Measurements from ENCODE around the gene DEFB114. TPM values are rescaled to one million over a fixed set of nuclear protein-coding genes. Genes with fewer than 3 reads are reported as not detected.

The DEFB114 gene
- total RNA-seq, 1 donor, result not detected

GRCh38 chr6:49966823-49967222 lies 2.9 kb upstream of the DEFB114 start:
- Histone ChIP-seq H3K4me2 (ENCODE audit: insufficient read depth, low read length) (no peak overlapping the region), H3K4me1 (ENCODE audit: insufficient read depth, low read length) (no peaks in the 10 kb centered on the region), H3K27me3 (ENCODE audit: insufficient read depth, low read length) (no peaks in the 10 kb centered on the region), H3K36me3 (ENCODE audit: insufficient read depth, low read length) (no peaks in the 10 kb centered on the region), H2AFZ (ENCODE audit: low read length) (no peak overlapping the region), H4K20me1 (ENCODE audit: insufficient read depth, low read length) (no peaks in the 10 kb centered on the region), H3K79me2 (ENCODE audit: insufficient read depth, low read length) (no peaks in the 10 kb centered on the region), H3K9me3 (ENCODE audit: low read depth, low read length) (no peaks in the 10 kb centered on the region), H3K27ac (ENCODE audit: low read depth, low read length) (no peak overlapping the region), H3K4me3 (ENCODE audit: insufficient read depth, low read length) (no peak overlapping the region)
- DNase-seq (ENCODE audit: insufficient read length, low spot score, missing footprints), result no peak
- no peak for TF ChIP-seq CTCF (IDR thresholded peaks at IDR 0.05; ENCODE audit: extremely low read depth, low read depth, low read length)

DNA sequence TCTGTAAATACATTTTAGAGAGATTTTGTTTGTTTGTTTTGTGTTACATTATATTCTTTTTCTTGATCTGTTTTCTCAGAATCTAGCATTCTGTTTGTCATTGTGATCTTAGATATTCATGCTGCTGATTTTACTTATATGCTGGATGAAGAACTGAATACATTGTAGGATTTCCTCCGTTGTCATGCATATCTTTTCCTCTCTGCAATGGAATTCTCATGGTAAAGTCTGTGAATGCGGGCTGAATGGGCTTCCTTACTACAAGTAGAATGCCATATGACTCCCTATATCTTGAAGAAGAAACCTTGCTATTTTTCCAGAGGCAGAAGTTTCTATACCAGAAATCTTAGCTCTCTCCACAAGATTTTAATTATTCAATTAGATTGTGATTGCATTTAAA lies 2.4 kb upstream of the DEFB114 start:
- H4K20me1 ChIP-seq (ENCODE audit: insufficient read depth, low read length), result no peaks in the 10 kb centered on the region
- H3K4me3 ChIP-seq (ENCODE audit: insufficient read depth, low read length), result no peak overlapping the region
- no peaks in the 10 kb centered on the region for H3K27me3 ChIP-seq (ENCODE audit: insufficient read depth, low read length)
- no peaks in the 10 kb centered on the region for H3K9me3 ChIP-seq (ENCODE audit: low read depth, low read length)
- H3K4me2 ChIP-seq (ENCODE audit: insufficient read depth, low read length), result no peak overlapping the region
- no peak overlapping the region for H2AFZ ChIP-seq (ENCODE audit: low read length)
- no peak for TF ChIP-seq CTCF (IDR thresholded peaks at IDR 0.05; ENCODE audit: extremely low read depth, low read depth, low read length)
- no peaks in the 10 kb centered on the region for H3K36me3 ChIP-seq (ENCODE audit: insufficient read depth, low read length)
- no peak for DNase-seq (ENCODE audit: insufficient read length, low spot score, missing footprints)
- no peaks in the 10 kb centered on the region for H3K4me1 ChIP-seq (ENCODE audit: insufficient read depth, low read length)
- no peaks in the 10 kb centered on the region for H3K79me2 ChIP-seq (ENCODE audit: insufficient read depth, low read length)
- H3K27ac ChIP-seq (ENCODE audit: low read depth, low read length), result no peak overlapping the region

DNA sequence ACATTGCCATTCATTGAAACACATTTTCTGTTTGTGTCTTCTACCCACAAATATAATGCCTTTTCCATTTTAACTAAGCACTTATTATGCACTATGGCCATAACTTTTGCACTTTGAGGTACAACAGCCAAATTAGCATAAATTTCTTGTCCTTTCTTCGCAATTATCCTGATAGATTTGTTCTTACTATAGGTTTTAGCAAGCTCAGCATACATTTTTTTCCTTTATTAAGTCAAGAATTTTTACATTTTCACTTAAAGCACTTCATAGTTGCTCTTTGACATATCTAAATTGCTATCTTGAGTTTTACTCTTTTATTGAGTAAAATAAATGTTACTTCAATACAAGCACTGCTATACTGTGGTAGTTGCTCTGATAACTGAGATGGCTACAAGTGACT lies 5.8 kb downstream of the DEFB114 start:
- no peak overlapping the region for H2AFZ ChIP-seq (ENCODE audit: low read length)
- H3K4me2 ChIP-seq (ENCODE audit: insufficient read depth, low read length), result no peak overlapping the region
- no peaks in the 10 kb centered on the region for H3K36me3 ChIP-seq (ENCODE audit: insufficient read depth, low read length)
- no peak for DNase-seq (ENCODE audit: insufficient read length, low spot score, missing footprints)
- no peaks in the 10 kb centered on the region for H4K20me1 ChIP-seq (ENCODE audit: insufficient read depth, low read length)
- no peaks in the 10 kb centered on the region for H3K79me2 ChIP-seq (ENCODE audit: insufficient read depth, low read length)
- H3K4me1 ChIP-seq (ENCODE audit: insufficient read depth, low read length), result no peaks in the 10 kb centered on the region
- no peak overlapping the region for H3K4me3 ChIP-seq (ENCODE audit: insufficient read depth, low read length)
- no peak for TF ChIP-seq CTCF (IDR thresholded peaks at IDR 0.05; ENCODE audit: extremely low read depth, low read depth, low read length)
- H3K27ac ChIP-seq (ENCODE audit: low read depth, low read length), result no peak overlapping the region
- H3K9me3 ChIP-seq (ENCODE audit: low read depth, low read length), result no peaks in the 10 kb centered on the region
- H3K27me3 ChIP-seq (ENCODE audit: insufficient read depth, low read length), result no peaks in the 10 kb centered on the region

- Histone ChIP-seq H3K9me3 (ENCODE audit: low read depth, low read length) (no peaks in the 10 kb centered on the region), H2AFZ (ENCODE audit: low read length) (no peak overlapping the region), H3K36me3 (ENCODE audit: insufficient read depth, low read length) (no peaks in the 10 kb centered on the region), H4K20me1 (ENCODE audit: insufficient read depth, low read length) (no peaks in the 10 kb centered on the region), H3K79me2 (ENCODE audit: insufficient read depth, low read length) (no peaks in the 10 kb centered on the region), H3K4me1 (ENCODE audit: insufficient read depth, low read length) (no peaks in the 10 kb centered on the region), H3K27me3 (ENCODE audit: insufficient read depth, low read length) (no peaks in the 10 kb centered on the region), H3K27ac (ENCODE audit: low read depth, low read length) (no peak overlapping the region), H3K4me3 (ENCODE audit: insufficient read depth, low read length) (no peak overlapping the region), H3K4me2 (ENCODE audit: insufficient read depth, low read length) (no peak overlapping the region)
- DNase-seq (ENCODE audit: insufficient read length, low spot score, missing footprints), result no peak
- TF ChIP-seq CTCF (IDR thresholded peaks at IDR 0.05; ENCODE audit: extremely low read depth, low read depth, low read length), result no peak
Measured at GRCh38 chr6:49955847-49956246, 8.1 kb downstream of the DEFB114 start.
